ENCODE data around the gene MRNIP. TPM values are rescaled to one million over a fixed set of nuclear protein-coding genes. Genes with fewer than 3 reads are reported as not detected.

The MRNIP gene
- polyA plus RNA-seq, 2 of the 4 experiments (the other 2 are of a cell fraction): 21.4 to 29.7 TPM

DNA sequence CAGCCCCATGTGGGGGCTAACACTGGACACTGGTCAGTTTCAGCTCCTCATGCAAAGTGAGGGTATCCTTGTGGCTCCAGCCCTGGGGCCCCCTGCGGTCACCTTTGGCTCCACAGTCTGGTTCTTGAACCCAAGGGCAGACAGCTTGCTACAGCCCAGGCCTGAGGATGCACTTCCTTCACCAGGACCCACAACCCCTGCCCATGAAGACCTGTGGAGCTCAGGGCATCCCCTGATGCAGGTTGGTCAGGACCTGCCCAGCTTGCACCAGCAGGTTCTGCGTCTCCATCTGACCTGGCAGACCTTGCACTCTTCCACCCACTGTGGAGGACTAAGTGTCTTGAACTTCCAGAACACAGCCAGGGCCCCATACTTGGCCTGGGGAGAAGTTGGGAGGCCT, 3.7 kb upstream of the MRNIP start:
- TF ChIP-seq NR3C1 (IDR thresholded peaks at IDR 0.05) (no peak), POLR2AphosphoS2 (conservative IDR thresholded peaks at IDR 0.05; ENCODE audit: low read length) (no peak), EHMT2 (IDR thresholded peaks at IDR 0.05; ENCODE audit: low read depth) (no peak), SREBF2 (IDR thresholded peaks at IDR 0.05) (no peak), CEBPB (IDR thresholded peaks at IDR 0.05) (no peak)
- ATAC-seq: no peak
- 84% methylated on average over 2 of the region's 2 CpGs for WGBS (ENCODE audit: missing lambda C conversion rate)
- FAIRE-seq: no peak
- H3K27ac ChIP-seq: no peak overlapping the region
- H3K4me1 ChIP-seq: peaks cover 9% of the 10 kb centered on the region; the same call in 2 of the 3 replicates
- no peak overlapping the region for H3K4me3 ChIP-seq
- DNase-seq (ENCODE audit: low read depth in 1 of 2, low spot score in 1 of 2): no peak
- no peak overlapping the region for H3K4me2 ChIP-seq
- POLR2A ChIA-PET: no interaction called here
- H3K9me3 ChIP-seq: no peaks in the 10 kb centered on the region
- CTCF ChIA-PET: interaction anchor here (0.8 to 1.7 kb wide), 3 partner anchors 8 to 60 kb away, joined by 3 to 6 read pairs (median 3); no protein-coding TSS in a partner anchor

- ChIA-PET CTCF (interaction anchor here (1.2 to 1.5 kb wide), 5 partner anchors 12 to 97 kb away, joined by 3 to 6 read pairs (median 3); no protein-coding TSS in a partner anchor), POLR2A (no interaction called here)
- peak overlapping the region; percentile 85; the same call in 1 of the 3 replicates for H3K4me2 ChIP-seq
- H3K4me1 ChIP-seq: peaks cover 9% of the 10 kb centered on the region; the same call in 2 of the 3 replicates
- no peak overlapping the region for H3K4me3 ChIP-seq
- FAIRE-seq (no peak), ATAC-seq (no peak), DNase-seq (ENCODE audit: low read depth in 1 of 2, low spot score in 1 of 2) (no peak)
- 85% methylated on average over 11 of the region's 11 CpGs for WGBS (ENCODE audit: missing lambda C conversion rate)
- TF ChIP-seq BCL3 (IDR thresholded peaks at IDR 0.05) (no peak), EP300 (IDR thresholded peaks at IDR 0.05) (no peak), NFE2L2 (conservative IDR thresholded peaks at IDR 0.05; ENCODE audit: low read length) (no peak), CBX2 (IDR thresholded peaks at IDR 0.05; ENCODE audit: borderline replicate concordance, low read depth) (no peak), CHD2 (IDR thresholded peaks at IDR 0.05; ENCODE audit: low read length, partially characterized antibody) (no peak), RFX5 (IDR thresholded peaks at IDR 0.05) (no peak), HES2 (IDR thresholded peaks at IDR 0.05) (no peak), ATOH8 (CRISPR knock-in tag; IDR thresholded peaks at IDR 0.05; ENCODE audit: low read depth) (no peak), SREBF2 (IDR thresholded peaks at IDR 0.05) (no peak), MAFK (IDR thresholded peaks at IDR 0.05; ENCODE audit: partially characterized antibody) (no peak), CBX8 (IDR thresholded peaks at IDR 0.05) (no peak), RARB (CRISPR knock-in tag; IDR thresholded peaks at IDR 0.05) (no peak), POLR2A (IDR thresholded peaks at IDR 0.05; ENCODE audit: low read length) (no peak), ZC3H11A (IDR thresholded peaks at IDR 0.05) (no peak), CHD4 (IDR thresholded peaks at IDR 0.05; ENCODE audit: borderline replicate concordance) (no peak)
- TF ChIP-seq, protein P1, sequence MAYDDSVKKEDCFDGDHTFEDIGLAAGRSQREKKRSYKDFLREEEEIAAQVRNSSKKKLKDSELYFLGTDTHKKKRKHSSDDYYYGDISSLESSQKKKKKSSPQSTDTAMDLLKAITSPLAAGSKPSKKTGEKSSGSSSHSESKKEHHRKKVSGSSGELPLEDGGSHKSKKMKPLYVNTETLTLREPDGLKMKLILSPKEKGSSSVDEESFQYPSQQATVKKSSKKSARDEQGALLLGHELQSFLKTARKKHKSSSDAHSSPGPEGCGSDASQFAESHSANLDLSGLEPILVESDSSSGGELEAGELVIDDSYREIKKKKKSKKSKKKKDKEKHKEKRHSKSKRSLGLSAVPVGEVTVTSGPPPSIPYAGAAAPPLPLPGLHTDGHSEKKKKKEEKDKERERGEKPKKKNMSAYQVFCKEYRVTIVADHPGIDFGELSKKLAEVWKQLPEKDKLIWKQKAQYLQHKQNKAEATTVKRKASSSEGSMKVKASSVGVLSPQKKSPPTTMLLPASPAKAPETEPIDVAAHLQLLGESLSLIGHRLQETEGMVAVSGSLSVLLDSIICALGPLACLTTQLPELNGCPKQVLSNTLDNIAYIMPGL (CRISPR knock-in tag; IDR thresholded peaks at IDR 0.05; ENCODE audit: borderline replicate concordance): no peak
- TF ChIP-seq, protein P2, sequence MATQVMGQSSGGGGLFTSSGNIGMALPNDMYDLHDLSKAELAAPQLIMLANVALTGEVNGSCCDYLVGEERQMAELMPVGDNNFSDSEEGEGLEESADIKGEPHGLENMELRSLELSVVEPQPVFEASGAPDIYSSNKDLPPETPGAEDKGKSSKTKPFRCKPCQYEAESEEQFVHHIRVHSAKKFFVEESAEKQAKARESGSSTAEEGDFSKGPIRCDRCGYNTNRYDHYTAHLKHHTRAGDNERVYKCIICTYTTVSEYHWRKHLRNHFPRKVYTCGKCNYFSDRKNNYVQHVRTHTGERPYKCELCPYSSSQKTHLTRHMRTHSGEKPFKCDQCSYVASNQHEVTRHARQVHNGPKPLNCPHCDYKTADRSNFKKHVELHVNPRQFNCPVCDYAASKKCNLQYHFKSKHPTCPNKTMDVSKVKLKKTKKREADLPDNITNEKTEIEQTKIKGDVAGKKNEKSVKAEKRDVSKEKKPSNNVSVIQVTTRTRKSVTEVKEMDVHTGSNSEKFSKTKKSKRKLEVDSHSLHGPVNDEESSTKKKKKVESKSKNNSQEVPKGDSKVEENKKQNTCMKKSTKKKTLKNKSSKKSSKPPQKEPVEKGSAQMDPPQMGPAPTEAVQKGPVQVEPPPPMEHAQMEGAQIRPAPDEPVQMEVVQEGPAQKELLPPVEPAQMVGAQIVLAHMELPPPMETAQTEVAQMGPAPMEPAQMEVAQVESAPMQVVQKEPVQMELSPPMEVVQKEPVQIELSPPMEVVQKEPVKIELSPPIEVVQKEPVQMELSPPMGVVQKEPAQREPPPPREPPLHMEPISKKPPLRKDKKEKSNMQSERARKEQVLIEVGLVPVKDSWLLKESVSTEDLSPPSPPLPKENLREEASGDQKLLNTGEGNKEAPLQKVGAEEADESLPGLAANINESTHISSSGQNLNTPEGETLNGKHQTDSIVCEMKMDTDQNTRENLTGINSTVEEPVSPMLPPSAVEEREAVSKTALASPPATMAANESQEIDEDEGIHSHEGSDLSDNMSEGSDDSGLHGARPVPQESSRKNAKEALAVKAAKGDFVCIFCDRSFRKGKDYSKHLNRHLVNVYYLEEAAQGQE (IDR thresholded peaks at IDR 0.05): no peak
- no peaks in the 10 kb centered on the region for H3K9me3 ChIP-seq
- no peak overlapping the region for H3K27ac ChIP-seq
Observed at GRCh38 chr5:179860301-179860700, 1.7 kb upstream of the MRNIP start.
